Retinal pigment epithelial cell (primary cell): ENCODE data around the gene NUCKS1.

Source experiments
- DNase-seq: peaks from one replicate; pipeline ENCODE4 v3.0.0-alpha.2; 2010; ENCODE audit warnings: low read depth
- H3K4me3 ChIP-seq: 2 replicates; pipeline ENCODE4 v1.5.1; 2011; ENCODE audit warnings: mild to moderate bottlenecking, low read length, control low read depth, moderate library complexity
- CTCF ChIP-seq: conservative IDR thresholded peaks from 2 replicates; pipeline ENCODE4 v1.5.1; 2011; ENCODE audit warnings: low read depth, low read length, control low read depth, inconsistent platforms

Gene NUCKS1

GRCh38 chr1:205782627-205783432, 32.8 kb upstream of the NUCKS1 start:
- no peak for TF ChIP-seq CTCF
- no peak overlapping the region for H3K4me3 ChIP-seq
- no peak for DNase-seq

GRCh38 chr1:205780335-205780734, 30.4 kb upstream of the NUCKS1 start:
- H3K4me3 ChIP-seq: no peak overlapping the region
- TF ChIP-seq CTCF: no peak
- DNase-seq: no peak

GRCh38 chr1:205777994-205778393, 28.0 kb upstream of the NUCKS1 start:
- no peak for DNase-seq

GRCh38 chr1:205775717-205776056, 25.7 kb upstream of the NUCKS1 start:
- no peak for TF ChIP-seq CTCF
- peak overlapping the region; percentile 91 for H3K4me3 ChIP-seq
- no peak for DNase-seq

More at GRCh38 chr1:205777994-205778393, 28.0 kb upstream of the NUCKS1 start:
- H3K4me3 ChIP-seq: no peak overlapping the region
- TF ChIP-seq CTCF: no peak

- peak within 1 kb of the TSS; percentile 91 for H3K4me3 ChIP-seq
- DNase-seq: no peak
- TF ChIP-seq CTCF: no peak
Measured at GRCh38 chr1:205775015-205775716, 25.2 kb upstream of the NUCKS1 start, which contains the start of gene RAB29. RAB29 (minus strand) TSS chr1:205775482; CDS start chr1:205774956, 526 bp downstream.

GRCh38 chr1:205774198-205775014, 24.4 kb upstream of the NUCKS1 start:
- DNase-seq: no peak
- H3K4me3 ChIP-seq: peak overlapping the region; percentile 91
- TF ChIP-seq CTCF: no peak
